ENCODE data around the gene KCNQ1. TPM values are rescaled to one million over a fixed set of nuclear protein-coding genes. Genes with fewer than 3 reads are reported as not detected.

The KCNQ1 gene
- total and polyA plus RNA-seq, 8 donors: 7.1 to 37.7 (median 9.9) TPM

GRCh38 chr11:2666828-2667570 is 222.2 kb downstream of the KCNQ1 start:
- H3K27me3 ChIP-seq: no peaks in the 10 kb centered on the region
- intact Hi-C loops (cut with DNase I): no loop called here
- DNase-seq (peak in 1 of 4 donors; percentile 29), ATAC-seq (no peak)
- peaks cover 0 to 17% of the 10 kb centered on the region in 2 donors for H3K36me3 ChIP-seq
- H3K9me3 ChIP-seq: no peaks in the 10 kb centered on the region
- TF ChIP-seq CTCF (IDR thresholded peaks at IDR 0.05): no peak
- no peak overlapping the region for H3K27ac ChIP-seq
- no peaks in the 10 kb centered on the region for H3K4me1 ChIP-seq
- no peak overlapping the region for H3K4me3 ChIP-seq

DNA sequence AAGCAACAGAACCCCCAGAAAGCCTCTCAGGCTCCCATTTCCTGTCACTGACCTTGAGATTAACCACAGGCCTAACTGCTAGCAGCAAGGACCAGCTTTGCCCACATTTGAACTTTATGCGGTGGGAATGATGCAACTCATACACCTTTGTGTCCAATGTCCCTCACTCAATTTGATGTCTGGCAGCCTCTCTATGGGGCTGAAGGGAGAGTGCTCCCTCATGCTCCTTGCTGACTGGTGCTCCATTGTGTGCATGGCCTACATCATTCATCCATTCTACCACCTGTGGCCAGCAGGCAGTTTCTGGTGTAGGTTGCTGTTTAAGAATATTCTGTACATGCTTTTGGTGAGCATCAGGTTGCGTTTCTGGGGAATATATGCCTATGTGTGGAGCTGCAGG is 223.1 kb downstream of the KCNQ1 start:
- no peaks in the 10 kb centered on the region for H3K4me1 ChIP-seq
- DNase-seq (no peak), ATAC-seq (no peak)
- TF ChIP-seq CTCF (IDR thresholded peaks at IDR 0.05): no peak
- H3K4me3 ChIP-seq: no peak overlapping the region
- no peaks in the 10 kb centered on the region for H3K9me3 ChIP-seq
- intact Hi-C loops (cut with DNase I): no loop called here
- H3K27ac ChIP-seq: no peak overlapping the region
- no peaks in the 10 kb centered on the region for H3K27me3 ChIP-seq
- peaks cover 0 to 10% of the 10 kb centered on the region in 2 donors for H3K36me3 ChIP-seq

DNA sequence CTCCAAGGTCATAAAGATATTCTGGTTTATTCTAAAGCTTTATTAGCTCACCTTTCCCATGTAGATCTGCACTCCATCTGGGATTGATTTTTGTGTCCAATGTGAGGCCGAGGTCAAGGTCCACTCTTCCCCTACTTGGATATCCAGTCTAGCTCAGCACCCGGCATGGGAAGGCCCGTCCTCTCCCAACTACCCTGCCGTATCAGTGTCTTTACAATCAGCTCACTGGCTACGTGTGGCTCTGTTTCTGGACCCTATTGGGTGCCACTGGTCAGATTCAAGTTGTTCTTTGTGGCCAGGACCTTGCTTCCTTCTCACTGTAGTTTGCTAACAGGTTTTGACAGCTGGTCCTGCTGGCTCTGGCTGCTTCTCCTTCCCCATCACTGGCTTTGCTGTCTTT is 224.1 kb downstream of the KCNQ1 start:
- DNase-seq: no peak
- no peaks in the 10 kb centered on the region for H3K9me3 ChIP-seq
- no peaks in the 10 kb centered on the region for H3K27me3 ChIP-seq
- ATAC-seq: no peak
- H3K4me3 ChIP-seq: no peak overlapping the region
- H3K4me1 ChIP-seq: no peaks in the 10 kb centered on the region
- H3K36me3 ChIP-seq: peaks cover 0 to under 1% of the 10 kb centered on the region in 2 donors
- no peak for TF ChIP-seq CTCF (IDR thresholded peaks at IDR 0.05)
- no peak overlapping the region for H3K27ac ChIP-seq
- intact Hi-C loops (cut with DNase I): no loop called here

DNA sequence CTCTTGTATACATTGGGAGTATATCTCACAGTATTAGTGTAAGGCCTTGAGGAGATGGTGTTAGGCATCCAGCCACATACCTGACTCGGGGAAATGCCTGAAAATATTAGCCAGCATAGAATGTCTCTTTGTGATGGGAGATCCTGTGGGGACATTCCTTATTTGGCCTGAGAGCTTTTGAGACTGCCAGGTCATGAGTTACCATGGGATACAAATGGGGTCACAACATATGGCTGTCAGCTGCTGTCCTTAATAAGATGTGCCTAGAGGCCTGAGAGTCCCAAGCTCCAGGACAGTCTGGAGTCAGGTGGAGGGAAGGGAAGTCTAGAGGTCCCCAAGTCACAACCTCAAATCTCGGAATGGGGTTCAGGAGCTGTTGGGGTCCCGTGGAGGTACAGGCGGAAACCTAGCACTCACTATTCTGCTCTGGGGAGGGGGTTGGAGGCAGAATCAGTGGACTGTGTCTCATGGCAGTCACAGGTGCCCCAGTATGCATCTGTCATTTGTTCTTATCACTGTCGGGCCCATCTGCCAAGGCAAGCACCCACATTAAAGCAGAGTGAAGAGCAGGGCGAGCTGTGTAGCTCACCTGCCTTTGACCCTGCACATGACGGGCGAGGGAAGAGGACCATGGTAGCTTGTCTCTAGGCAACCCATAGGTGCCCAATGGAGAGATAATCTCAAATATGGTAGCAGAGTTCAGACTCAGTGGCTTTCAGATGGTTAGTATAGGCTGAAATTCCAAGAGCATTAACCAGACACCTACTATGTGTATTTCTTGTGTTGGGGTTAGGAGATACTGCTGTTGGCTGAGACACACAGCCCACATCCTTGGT is 225.0 kb downstream of the KCNQ1 start:
- intact Hi-C loops (cut with DNase I): no loop called here
- Histone ChIP-seq H3K4me1 (peaks cover 0 to 3% of the 10 kb centered on the region in 2 donors), H3K4me3 (no peak overlapping the region), H3K36me3 (no peaks in the 10 kb centered on the region), H3K27me3 (no peaks in the 10 kb centered on the region), H3K27ac (no peak overlapping the region), H3K9me3 (no peaks in the 10 kb centered on the region)
- ATAC-seq (no peak), DNase-seq (no peak)
- TF ChIP-seq CTCF (IDR thresholded peaks at IDR 0.05): no peak

GRCh38 chr11:2670541-2671100 is 225.8 kb downstream of the KCNQ1 start:
- Histone ChIP-seq H3K27ac (no peak overlapping the region), H3K9me3 (no peaks in the 10 kb centered on the region), H3K36me3 (no peaks in the 10 kb centered on the region), H3K27me3 (no peaks in the 10 kb centered on the region), H3K4me3 (no peak overlapping the region), H3K4me1 (peaks cover 0 to 4% of the 10 kb centered on the region in 2 donors)
- intact Hi-C loops (cut with DNase I): no loop called here
- DNase-seq (no peak), ATAC-seq (no peak)
- no peak for TF ChIP-seq CTCF (IDR thresholded peaks at IDR 0.05)
